AML-193 (cell line): ENCODE data around the gene PRKN.
"Not testable (repeated sequence)": the region's sequence is repeated elsewhere in the genome, so short reads cannot be mapped to it uniquely, and the experiment has no call there.

Experiments used
- DNase-seq, 2 experiments: peaks; one replicate each; lab custom pipeline; 2025; lab: John Stamatoyannopoulos, UW

The PRKN gene

GRCh38 chr6:161313475-161313874 is 1414.1 kb downstream of the PRKN start:
- not testable (repeated sequence) for DNase-seq

GRCh38 chr6:161309774-161310173 is 1417.8 kb downstream of the PRKN start:
- DNase-seq: not testable (repeated sequence)

- no peak for DNase-seq
Measured at GRCh38 chr6:161308075-161308655, 1419.4 kb downstream of the PRKN start.

GRCh38 chr6:161305860-161306259 is 1421.7 kb downstream of the PRKN start:
- DNase-seq: no peak

- DNase-seq: no peak
Measured at GRCh38 chr6:161303628-161304340, 1423.8 kb downstream of the PRKN start.

GRCh38 chr6:161302949-161303348 is 1424.6 kb downstream of the PRKN start:
- no peak for DNase-seq

- no peak for DNase-seq
Measured at GRCh38 chr6:161301338-161301737, 1426.2 kb downstream of the PRKN start.

- DNase-seq: no peak
Measured at GRCh38 chr6:161300823-161301222, 1426.7 kb downstream of the PRKN start.

- DNase-seq: no peak
Measured at GRCh38 chr6:161299726-161300125, 1427.8 kb downstream of the PRKN start.
